SK-N-SH (cell line): ENCODE data around the gene ITGAV. TPM values are rescaled to one million over a fixed set of nuclear protein-coding genes. Genes with fewer than 3 reads are reported as not detected.

ENCODE experiments used
- CTCF ChIA-PET: fragments of 300-600, 350-600 bp; formaldehyde crosslinking; extraction: SDS; loops from one replicate; lab custom pipeline; 2021; lab: Yijun Ruan, JAX
- POLR2A ChIA-PET: fragments of 350-600 bp; sonication (Branson Sonifier 250); formaldehyde crosslinking; extraction: SDS; loops from one replicate; lab custom pipeline; 2020; ENCODE audit warnings: antibody characterized with exemption, inconsistent platforms; lab: Yijun Ruan, JAX
- DNase-seq: peaks from one replicate; pipeline ENCODE4 v3.0.0; 2012
- H2AFZ ChIP-seq: fragments of 200-600 bp; sonication (generic); 2 replicates; pipeline ENCODE4 v1.8.1; 2016; ENCODE audit warnings: antibody characterized with exemption, mild to moderate bottlenecking, low read depth
- H3F3A ChIP-seq: fragments of 200-600 bp; sonication (generic); replicated peaks from 2 replicates; pipeline ENCODE3; 2016; ENCODE audit warnings: antibody characterized with exemption, mild to moderate bottlenecking; ENCODE audit not compliant: insufficient read depth
- H3K27ac ChIP-seq, 2 experiments: fragments of 200-500 bp in 1 of 2; fragments of 200-600 bp in 1 of 2; sonication (Bioruptor generic) in 1 of 2; sonication (generic), shearing (Covaris generic) in 1 of 2; 2 replicates each; pipeline versions ENCODE4 v1.5.1 to v1.6.1; 2014 to 2016; ENCODE audit warnings: low read depth in 2 of 2, inconsistent platforms in 1 of 2, low read length in 1 of 2, mild to moderate bottlenecking in 1 of 2, mixed read lengths in 1 of 2
- H3K27me3 ChIP-seq: fragments of 200-600 bp; sonication (generic), shearing (Covaris generic); 2 replicates; pipeline ENCODE4 v1.6.1; 2016; ENCODE audit warnings: mixed run types; ENCODE audit not compliant: insufficient read depth
- H3K36me3 ChIP-seq, 2 experiments: fragments of 200-500 bp in 1 of 2; fragments of 200-600 bp in 1 of 2; sonication (Bioruptor generic) in 1 of 2; sonication (generic) in 1 of 2; replicated peaks in 1 of 2; 2 replicates each; pipeline versions ENCODE3 to v1.5.1; 2014 to 2016; ENCODE audit warnings: low read length in 1 of 2, mild to moderate bottlenecking in 1 of 2; ENCODE audit not compliant: insufficient read depth in 2 of 2, control insufficient read depth in 1 of 2
- H3K4me1 ChIP-seq, 2 experiments: fragments of 200-500 bp in 1 of 2; fragments of 200-600 bp in 1 of 2; sonication (Bioruptor generic) in 1 of 2; sonication (generic), shearing (Covaris generic) in 1 of 2; 2 replicates each; pipeline versions ENCODE4 v1.5.1 to v1.6.1; 2014 to 2016; ENCODE audit warnings: low read depth in 1 of 2, low read length in 1 of 2, mixed run types in 1 of 2; ENCODE audit not compliant: insufficient read depth in 2 of 2, control insufficient read depth in 1 of 2
- H3K4me2 ChIP-seq: fragments of 200-600 bp; sonication (generic), shearing (Covaris generic); 2 replicates; pipeline ENCODE4 v1.6.1; 2017; ENCODE audit warnings: mixed run types
- H3K4me3 ChIP-seq, 2 experiments: fragments of 200-500 bp in 1 of 2; fragments of 200-600 bp in 1 of 2; sonication (Bioruptor generic) in 1 of 2; sonication (generic), shearing (Covaris generic) in 1 of 2; 2 replicates each; pipeline versions ENCODE4 v1.5.1 to v1.8.1; 2014 to 2016; ENCODE audit warnings: low read depth in 2 of 2, inconsistent platforms in 1 of 2, low read length in 1 of 2, mild to moderate bottlenecking in 1 of 2, mixed read lengths in 1 of 2, moderate library complexity in 1 of 2
- H3K79me2 ChIP-seq: fragments of 200-600 bp; sonication (generic); 2 replicates; pipeline ENCODE4 v1.8.1; 2017; ENCODE audit warnings: mild to moderate bottlenecking; ENCODE audit not compliant: insufficient read depth
- H3K9ac ChIP-seq: fragments of 200-600 bp; sonication (generic); 2 replicates; pipeline ENCODE4 v1.6.1; 2017; ENCODE audit warnings: mixed run types
- H3K9me2 ChIP-seq: fragments of 200-600 bp; sonication (generic); 2 replicates; pipeline ENCODE4 v1.6.1; 2017; ENCODE audit warnings: mixed run types
- H3K9me3 ChIP-seq: fragments of 200-600 bp; sonication (generic); 2 replicates; pipeline ENCODE4 v1.6.1; 2017; ENCODE audit warnings: mixed run types, mild to moderate bottlenecking, moderate library complexity
- H4K20me1 ChIP-seq: fragments of 200-600 bp; sonication (generic); 2 replicates; pipeline ENCODE4 v1.6.1; 2017; ENCODE audit warnings: mild to moderate bottlenecking, mixed run types; ENCODE audit not compliant: insufficient read depth
- CHD2 ChIP-seq: fragments of 150-350 bp; IDR thresholded peaks from 2 replicates; pipeline ENCODE4 v1.6.1; 2018; ENCODE audit warnings: low read length; ENCODE audit not compliant: partially characterized antibody
- ELF1 ChIP-seq: IDR thresholded peaks from 2 replicates; pipeline ENCODE4 v1.4.0; 2012
- EP300 ChIP-seq, 2 experiments: IDR thresholded peaks; 2 replicates each; pipeline versions ENCODE4 v1.4.0 to v1.6.1; 2012; ENCODE audit warnings: borderline replicate concordance in 1 of 2, low read depth in 1 of 2, low read length in 1 of 2
- FOSL2 ChIP-seq: IDR thresholded peaks from 2 replicates; pipeline ENCODE4 v1.4.0; 2012; ENCODE audit warnings: low read depth, mild to moderate bottlenecking, moderate library complexity, borderline replicate concordance
- FOXJ3 ChIP-seq: sonication (generic); formaldehyde crosslinking; IDR thresholded peaks from 2 replicates; pipeline ENCODE4 v1.5.1; 2020; ENCODE audit warnings: mild to moderate bottlenecking, missing genetic modification reagents
- GATA2 ChIP-seq: sonication (generic); formaldehyde crosslinking; IDR thresholded peaks from 2 replicates; pipeline ENCODE4 v1.5.0; 2020; ENCODE audit warnings: mild to moderate bottlenecking, missing genetic modification reagents
- IRF3 ChIP-seq: fragments of 150-350 bp; IDR thresholded peaks from 2 replicates; pipeline ENCODE4 v1.6.1; 2016; ENCODE audit warnings: mild to moderate bottlenecking, low read depth, low read length
- MAX ChIP-seq: IDR thresholded peaks from 2 replicates; pipeline ENCODE4 v1.4.0; 2012; ENCODE audit warnings: low read depth
- MXI1 ChIP-seq: IDR thresholded peaks from 2 replicates; pipeline ENCODE4 v1.6.1; 2012; ENCODE audit warnings: mild to moderate bottlenecking, low read depth, low read length, improper control_type of control experiment
- NRF1 ChIP-seq: IDR thresholded peaks from 2 replicates; pipeline ENCODE4 v1.6.1; 2012; ENCODE audit warnings: low read depth, mild to moderate bottlenecking, low read length
- PBX3 ChIP-seq: IDR thresholded peaks from 2 replicates; pipeline ENCODE4; 2012
- POLR2AphosphoS5 ChIP-seq: IDR thresholded peaks from 2 replicates; pipeline ENCODE4 v1.6.1; 2012; ENCODE audit warnings: low read depth, low read length
- RAD21 ChIP-seq: IDR thresholded peaks from 2 replicates; pipeline ENCODE4 v1.6.1; 2012; ENCODE audit warnings: mild to moderate bottlenecking, low read length
- RCOR1 ChIP-seq: fragments of 150-350 bp; IDR thresholded peaks from 2 replicates; pipeline ENCODE4 v1.6.1; 2017; ENCODE audit warnings: antibody characterized with exemption, low read length
- RFX5 ChIP-seq: IDR thresholded peaks from 2 replicates; pipeline ENCODE4 v1.6.1; 2012; ENCODE audit warnings: mild to moderate bottlenecking, improper control_type of control experiment, low read length
- SIN3A ChIP-seq: IDR thresholded peaks from 2 replicates; pipeline ENCODE4 v1.6.1; 2012; ENCODE audit warnings: low read depth, mild to moderate bottlenecking, low read length, moderate library complexity, borderline replicate concordance
- TAF1 ChIP-seq: IDR thresholded peaks from 2 replicates; pipeline ENCODE4 v1.6.1; 2012; ENCODE audit warnings: low read depth, mild to moderate bottlenecking, low read length, moderate library complexity, borderline replicate concordance
- TCF12 ChIP-seq: IDR thresholded peaks from 2 replicates; pipeline ENCODE4 v1.4.0; 2012
- USF1 ChIP-seq: IDR thresholded peaks from 2 replicates; pipeline ENCODE4 v1.4.0; 2012; ENCODE audit warnings: low read depth, borderline replicate concordance
- USF2 ChIP-seq: fragments of 150-350 bp; IDR thresholded peaks from 2 replicates; pipeline ENCODE4 v1.6.1; 2017; ENCODE audit warnings: antibody characterized with exemption, low read length, low read depth, borderline replicate concordance
- YY1 ChIP-seq: IDR thresholded peaks from 2 replicates; pipeline ENCODE4 v1.4.0; 2012; ENCODE audit warnings: low read depth, mild to moderate bottlenecking
- WGBS: methylation state at CpG from one replicate; pipeline ENCODE4 v1.1.6; 2017; ENCODE audit warnings: low lambda C conversion rate; 5-methylcytosine and 5-hydroxymethylcytosine counted together
- polyA plus RNA-seq, 3 experiments: library from polyadenylated mRNA; depleted of rRNA; stranded (reverse); fragments of >200 nt; gene quantifications; 2 replicates each; pipeline ENCODE4 v1.2.3, GENCODE V29; 2012

The ITGAV gene
- polyA plus RNA-seq, 1 of the 3 experiments (the other 2 are of a cell fraction): 24.3 TPM

- no peak for DNase-seq
- POLR2A ChIA-PET: interaction anchor here (0.6 kb wide), 1 partner anchor 1386 kb away, joined by 5 read pairs; no protein-coding TSS in a partner anchor
- no peaks in the 10 kb centered on the region for H3K36me3 ChIP-seq
- H3K9me3 ChIP-seq: no peaks in the 10 kb centered on the region
- H3K4me2 ChIP-seq: peak overlapping the region; percentile 94
- H3K79me2 ChIP-seq: no peaks in the 10 kb centered on the region
- peaks cover 9% of the 10 kb centered on the region for H3F3A ChIP-seq
- no peak for TF ChIP-seq EP300 (IDR thresholded peaks at IDR 0.05; ENCODE audit: borderline replicate concordance in 1 of 2, low read depth in 1 of 2, low read length in 1 of 2)
- no peak for TF ChIP-seq GATA2 (CRISPR knock-in tag)
- no peak for TF ChIP-seq YY1
- no peak for TF ChIP-seq USF1
- TF ChIP-seq TAF1: no peak
- no peak for TF ChIP-seq POLR2AphosphoS5
- no peak for TF ChIP-seq FOSL2
- no peak for TF ChIP-seq CHD2
- no peak for TF ChIP-seq NRF1
- TF ChIP-seq TCF12: no peak
- TF ChIP-seq, all 33 proteins: peak for 0
- WGBS: 69% methylated on average over 7 of the region's 7 CpGs
- peaks cover 0 to 3% of the 10 kb centered on the region in 2 experiments; a peak in 2 of 4 replicates for H3K4me1 ChIP-seq
- H3K9me2 ChIP-seq: no peaks in the 10 kb centered on the region
- peak overlapping the region; percentile 58 to 66; a peak in 3 of 4 replicates for H3K27ac ChIP-seq
- H3K4me3 ChIP-seq: peak overlapping the region; percentile 87
- CTCF ChIA-PET: interaction anchor here (1.0 kb wide), 1 partner anchor 163 kb away, joined by 3 read pairs; no protein-coding TSS in a partner anchor
- H3K9ac ChIP-seq: peak overlapping the region; percentile 64
- H2AFZ ChIP-seq: peak overlapping the region; percentile 90
- no peaks in the 10 kb centered on the region for H3K27me3 ChIP-seq
- H4K20me1 ChIP-seq: no peaks in the 10 kb centered on the region
Observed at GRCh38 chr2:186693446-186693832, 103.6 kb downstream of the ITGAV start.

- Histone ChIP-seq H3K4me1 (peaks cover 0 to 3% of the 10 kb centered on the region in 2 experiments; a peak in 2 of 4 replicates), H4K20me1 (no peaks in the 10 kb centered on the region), H3K9me3 (no peaks in the 10 kb centered on the region), H3F3A (peaks cover 9% of the 10 kb centered on the region), H2AFZ (peak overlapping the region; percentile 74; the same call in 1 of the 2 replicates), H3K9ac (peak overlapping the region; percentile 64), H3K79me2 (no peaks in the 10 kb centered on the region), H3K27me3 (no peaks in the 10 kb centered on the region), H3K4me3 (peak overlapping the region; percentile 87), H3K27ac (peak overlapping the region; percentile 66 to 89; a peak in 3 of 4 replicates), H3K4me2 (peak overlapping the region; percentile 94), H3K9me2 (no peaks in the 10 kb centered on the region), H3K36me3 (no peaks in the 10 kb centered on the region)
- ChIA-PET POLR2A (no interaction called here), CTCF (interaction anchor here (0.6 to 2.0 kb wide), 5 partner anchors 66 to 191 kb away, joined by 3 to 7 read pairs (median 3); no protein-coding TSS in a partner anchor)
- WGBS: 14% methylated on average over 9 of the region's 9 CpGs
- TF ChIP-seq RCOR1 (peak; percentile 73; the same call in 1 of the 2 replicates), FOSL2 (peak; percentile 22; the same call in 1 of the 2 replicates), RAD21 (no peak), USF2 (no peak), FOXJ3 (CRISPR knock-in tag) (0 out of 2 replicates have a peak, but pooled peaks have one; percentile 41), TCF12 (peak; percentile 59; the same call in 1 of the 2 replicates), MAX (peak; percentile 68; the same call in 1 of the 2 replicates), PBX3 (peak; percentile 55), SIN3A (no peak), RFX5 (peak; percentile 26; the same call in 1 of the 2 replicates), IRF3 (no peak), GATA2 (CRISPR knock-in tag) (peak; percentile 31; the same call in 1 of the 2 replicates), ELF1 (no peak), MXI1 (peak; percentile 93), EP300 (IDR thresholded peaks at IDR 0.05; ENCODE audit: borderline replicate concordance in 1 of 2, low read depth in 1 of 2, low read length in 1 of 2) (peak in 1 of 2 experiments; percentile 59; a peak in 2 of 4 replicates)
- peak; percentile 44 for DNase-seq
Observed at GRCh38 chr2:186695081-186695756, 105.4 kb downstream of the ITGAV start.
